Vein endothelial cell (primary cell): ENCODE measurements around the gene TRAPPC13. TPM values are rescaled to one million over a fixed set of nuclear protein-coding genes. Genes with fewer than 3 reads are reported as not detected.

Experiments used
- small RNA-seq: library from RNA; depleted of rRNA; stranded (forward); fragments of <200 nt; gene quantifications from one replicate; pipeline ENCODE3, GENCODE V24; 2012
- total RNA-seq: library from RNA; depleted of rRNA; stranded (reverse); fragments of >200 nt; gene quantifications from 2 replicates; pipeline ENCODE4 v1.2.3, GENCODE V29; 2012

Gene TRAPPC13
- 20.3 and 21.5 TPM in 2 replicates for total RNA-seq

GRCh38 chr5:65624571-65625555 lies at the start of gene TRAPPC13, which contains the start of gene SHLD3:
TRAPPC13 (plus strand) TSS chr5:65625027; CDS start chr5:65625061, 34 bp downstream.
SHLD3 (plus strand) TSS chr5:65625027; CDS start chr5:65629588, 4,561 bp downstream.

GRCh38 chr5:65624025-65624570 lies 729 bp upstream of the TRAPPC13 start, which contains the start of gene TRIM23:
TRIM23 (minus strand) TSS chr5:65624333; CDS start chr5:65624274, 59 bp downstream.

Small RNA genes lying within 50 kb of the gene (small RNA-seq; reads per million reads assigned to genes)
- gene RNU6-540P, result not detected

Other genes starting within 250 kb of the TRAPPC13 start
- 50.9 and 78.4 TPM in 2 replicates for gene ADAMTS6, start 143.1 kb upstream of the TRAPPC13 start, total RNA-seq
- 14.0 and 24.6 TPM in 2 replicates for gene CENPK, start 61.9 kb upstream of the TRAPPC13 start, total RNA-seq
- gene PPWD1, start 61.7 kb upstream of the TRAPPC13 start, total RNA-seq, result 29.1 and 32.3 TPM in 2 replicates
- 13.9 and 14.4 TPM in 2 replicates for gene TRIM23, start 694 bp upstream of the TRAPPC13 start, total RNA-seq
- 4.6 and 6.2 TPM in 2 replicates for gene SHLD3, start within 50 bp of the TRAPPC13 start, total RNA-seq
- gene SGTB, start 97.1 kb downstream of the TRAPPC13 start, total RNA-seq, result 7.5 and 11.2 TPM in 2 replicates
- 37.9 and 47.1 TPM in 2 replicates for gene NLN, start 97.2 kb downstream of the TRAPPC13 start, total RNA-seq